Liver (tissue), 3 donors: ENCODE measurements around the gene ADGRB2.

Source experiments
- RXRA ChIP-seq, 2 donors: IDR thresholded peaks; 2 replicates each; pipeline ENCODE4 v1.6.1; 2017 to 2018; ENCODE audit warnings: antibody characterized with exemption in 2 of 2, mild to moderate bottlenecking in 1 of 2
- TF ChIP-seq, protein P1 (sequence below): fragments of 150-350 bp; IDR thresholded peaks from 2 replicates; pipeline ENCODE4 v1.5.1; 2017; ENCODE audit warnings: improper control_type of control experiment, low read depth, low read length; ENCODE audit not compliant: missing input control
- donor health status: healthy.
- donor health status: healthy.

DNA sequence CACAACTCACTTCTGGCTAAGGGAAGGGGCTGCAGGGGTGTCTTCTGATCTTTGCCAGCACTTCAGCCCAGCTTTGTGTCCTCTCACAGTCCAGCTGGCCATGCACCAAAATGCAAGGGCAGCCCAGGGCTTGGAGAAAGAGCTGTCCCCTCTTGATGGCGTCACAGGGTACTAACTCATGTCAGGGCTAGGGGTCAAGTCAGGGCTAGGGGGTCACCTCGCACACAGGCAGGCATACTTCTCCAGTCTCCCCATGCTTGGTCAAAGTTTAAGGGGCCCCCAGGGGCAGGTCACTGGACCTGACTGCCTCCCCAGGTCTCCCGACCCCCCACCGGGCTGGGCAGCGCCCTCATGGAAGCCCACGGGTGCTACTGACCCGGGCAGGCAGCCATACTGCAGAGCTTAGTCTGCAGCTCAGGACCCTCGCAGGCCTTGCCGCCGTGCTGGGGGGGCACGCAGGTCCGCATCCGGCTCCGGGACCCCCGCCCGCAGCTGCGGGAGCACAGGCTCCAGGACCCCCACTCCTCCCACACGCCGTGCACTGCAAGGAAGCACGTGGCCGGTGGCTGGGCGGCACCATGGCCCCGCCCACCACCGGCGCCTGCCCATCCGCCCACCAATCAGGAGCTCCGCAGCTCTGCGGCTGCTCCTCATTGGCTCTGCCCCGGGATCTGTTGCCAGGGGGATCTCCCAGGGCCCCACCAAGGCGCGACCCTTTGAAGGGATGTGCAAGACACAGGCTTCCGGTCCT is 21.5 kb downstream of the ADGRB2 start:
- no peak for TF ChIP-seq RXRA (IDR thresholded peaks at IDR 0.05)
- TF ChIP-seq, protein P1, sequence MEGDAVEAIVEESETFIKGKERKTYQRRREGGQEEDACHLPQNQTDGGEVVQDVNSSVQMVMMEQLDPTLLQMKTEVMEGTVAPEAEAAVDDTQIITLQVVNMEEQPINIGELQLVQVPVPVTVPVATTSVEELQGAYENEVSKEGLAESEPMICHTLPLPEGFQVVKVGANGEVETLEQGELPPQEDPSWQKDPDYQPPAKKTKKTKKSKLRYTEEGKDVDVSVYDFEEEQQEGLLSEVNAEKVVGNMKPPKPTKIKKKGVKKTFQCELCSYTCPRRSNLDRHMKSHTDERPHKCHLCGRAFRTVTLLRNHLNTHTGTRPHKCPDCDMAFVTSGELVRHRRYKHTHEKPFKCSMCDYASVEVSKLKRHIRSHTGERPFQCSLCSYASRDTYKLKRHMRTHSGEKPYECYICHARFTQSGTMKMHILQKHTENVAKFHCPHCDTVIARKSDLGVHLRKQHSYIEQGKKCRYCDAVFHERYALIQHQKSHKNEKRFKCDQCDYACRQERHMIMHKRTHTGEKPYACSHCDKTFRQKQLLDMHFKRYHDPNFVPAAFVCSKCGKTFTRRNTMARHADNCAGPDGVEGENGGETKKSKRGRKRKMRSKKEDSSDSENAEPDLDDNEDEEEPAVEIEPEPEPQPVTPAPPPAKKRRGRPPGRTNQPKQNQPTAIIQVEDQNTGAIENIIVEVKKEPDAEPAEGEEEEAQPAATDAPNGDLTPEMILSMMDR, result no peak
